H1 (cell line): ENCODE data around the gene C16orf87. TPM values are rescaled to one million over a fixed set of nuclear protein-coding genes. Genes with fewer than 3 reads are reported as not detected.

Experiments
- MAFK ChIP-seq: IDR thresholded peaks from 2 replicates; pipeline ENCODE4 v1.6.1; 2012; ENCODE audit warnings: low read depth, mild to moderate bottlenecking, improper control_type of control experiment, low read length
- SP2 ChIP-seq: IDR thresholded peaks from 2 replicates; pipeline ENCODE4 v1.6.1; 2012; ENCODE audit warnings: mild to moderate bottlenecking, low read length, inconsistent platforms
- polyA plus RNA-seq, 7 experiments: library from polyadenylated mRNA; depleted of rRNA in 3 of 7; stranded (reverse) in 5 of 7; unstranded in 2 of 7; fragments of >200 nt in 5 of 7; fragments of 200-250 nt in 2 of 7; gene quantifications; 1 replicate in 5 of 7; 2 replicates in 1 of 7; 4 replicates in 1 of 7; pipeline versions ENCODE4 v1.2.1 to v1.2.3, GENCODE V29; 2011 to 2013; ENCODE audit warnings: missing spikeins in 2 of 7, mixed read lengths in 2 of 7
- total RNA-seq: library from RNA; stranded (reverse); fragmentation: NEBNext Ultra II Directional; extraction: Animal tissue kit (Norgen Biotek cat#: 25700); gene quantifications from 2 replicates; pipeline ENCODE4 v1.2.1, GENCODE V29; 2021
- TF ChIP-seq, protein P1 (sequence below): fragments of 300-600 bp; sonication (generic); IDR thresholded peaks from 2 replicates; pipeline ENCODE4 v1.7.1; 2012; ENCODE audit warnings: low read length, moderate library complexity, mild to moderate bottlenecking, inconsistent platforms; ENCODE audit not compliant: insufficient replicate concordance

The C16orf87 gene
- total and polyA plus RNA-seq, 2 of the 8 experiments (the other 6 are each of a cell fraction or from before 2014, with no cell fraction given): 4.8 to 21.8 TPM

DNA sequence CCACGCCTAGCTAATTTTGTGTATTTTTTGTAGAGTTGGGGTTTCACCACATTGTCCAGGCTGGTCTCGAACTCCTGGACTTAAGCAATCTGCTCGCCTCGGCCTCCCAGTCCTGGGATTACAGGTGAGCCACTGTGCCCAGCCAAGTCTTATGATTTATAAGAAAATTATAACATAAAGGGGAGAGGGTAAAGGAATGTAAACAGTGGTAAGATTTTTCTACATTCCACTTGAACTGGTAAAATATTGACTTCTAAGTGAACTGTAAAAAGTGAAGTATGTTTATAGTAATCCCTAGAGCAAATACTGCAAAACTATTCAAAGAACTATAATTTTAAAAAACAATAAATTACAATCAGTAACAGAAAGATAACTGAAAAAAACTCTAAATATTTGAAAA, 33.5 kb downstream of the C16orf87 start (continued):
- TF ChIP-seq, protein P1, sequence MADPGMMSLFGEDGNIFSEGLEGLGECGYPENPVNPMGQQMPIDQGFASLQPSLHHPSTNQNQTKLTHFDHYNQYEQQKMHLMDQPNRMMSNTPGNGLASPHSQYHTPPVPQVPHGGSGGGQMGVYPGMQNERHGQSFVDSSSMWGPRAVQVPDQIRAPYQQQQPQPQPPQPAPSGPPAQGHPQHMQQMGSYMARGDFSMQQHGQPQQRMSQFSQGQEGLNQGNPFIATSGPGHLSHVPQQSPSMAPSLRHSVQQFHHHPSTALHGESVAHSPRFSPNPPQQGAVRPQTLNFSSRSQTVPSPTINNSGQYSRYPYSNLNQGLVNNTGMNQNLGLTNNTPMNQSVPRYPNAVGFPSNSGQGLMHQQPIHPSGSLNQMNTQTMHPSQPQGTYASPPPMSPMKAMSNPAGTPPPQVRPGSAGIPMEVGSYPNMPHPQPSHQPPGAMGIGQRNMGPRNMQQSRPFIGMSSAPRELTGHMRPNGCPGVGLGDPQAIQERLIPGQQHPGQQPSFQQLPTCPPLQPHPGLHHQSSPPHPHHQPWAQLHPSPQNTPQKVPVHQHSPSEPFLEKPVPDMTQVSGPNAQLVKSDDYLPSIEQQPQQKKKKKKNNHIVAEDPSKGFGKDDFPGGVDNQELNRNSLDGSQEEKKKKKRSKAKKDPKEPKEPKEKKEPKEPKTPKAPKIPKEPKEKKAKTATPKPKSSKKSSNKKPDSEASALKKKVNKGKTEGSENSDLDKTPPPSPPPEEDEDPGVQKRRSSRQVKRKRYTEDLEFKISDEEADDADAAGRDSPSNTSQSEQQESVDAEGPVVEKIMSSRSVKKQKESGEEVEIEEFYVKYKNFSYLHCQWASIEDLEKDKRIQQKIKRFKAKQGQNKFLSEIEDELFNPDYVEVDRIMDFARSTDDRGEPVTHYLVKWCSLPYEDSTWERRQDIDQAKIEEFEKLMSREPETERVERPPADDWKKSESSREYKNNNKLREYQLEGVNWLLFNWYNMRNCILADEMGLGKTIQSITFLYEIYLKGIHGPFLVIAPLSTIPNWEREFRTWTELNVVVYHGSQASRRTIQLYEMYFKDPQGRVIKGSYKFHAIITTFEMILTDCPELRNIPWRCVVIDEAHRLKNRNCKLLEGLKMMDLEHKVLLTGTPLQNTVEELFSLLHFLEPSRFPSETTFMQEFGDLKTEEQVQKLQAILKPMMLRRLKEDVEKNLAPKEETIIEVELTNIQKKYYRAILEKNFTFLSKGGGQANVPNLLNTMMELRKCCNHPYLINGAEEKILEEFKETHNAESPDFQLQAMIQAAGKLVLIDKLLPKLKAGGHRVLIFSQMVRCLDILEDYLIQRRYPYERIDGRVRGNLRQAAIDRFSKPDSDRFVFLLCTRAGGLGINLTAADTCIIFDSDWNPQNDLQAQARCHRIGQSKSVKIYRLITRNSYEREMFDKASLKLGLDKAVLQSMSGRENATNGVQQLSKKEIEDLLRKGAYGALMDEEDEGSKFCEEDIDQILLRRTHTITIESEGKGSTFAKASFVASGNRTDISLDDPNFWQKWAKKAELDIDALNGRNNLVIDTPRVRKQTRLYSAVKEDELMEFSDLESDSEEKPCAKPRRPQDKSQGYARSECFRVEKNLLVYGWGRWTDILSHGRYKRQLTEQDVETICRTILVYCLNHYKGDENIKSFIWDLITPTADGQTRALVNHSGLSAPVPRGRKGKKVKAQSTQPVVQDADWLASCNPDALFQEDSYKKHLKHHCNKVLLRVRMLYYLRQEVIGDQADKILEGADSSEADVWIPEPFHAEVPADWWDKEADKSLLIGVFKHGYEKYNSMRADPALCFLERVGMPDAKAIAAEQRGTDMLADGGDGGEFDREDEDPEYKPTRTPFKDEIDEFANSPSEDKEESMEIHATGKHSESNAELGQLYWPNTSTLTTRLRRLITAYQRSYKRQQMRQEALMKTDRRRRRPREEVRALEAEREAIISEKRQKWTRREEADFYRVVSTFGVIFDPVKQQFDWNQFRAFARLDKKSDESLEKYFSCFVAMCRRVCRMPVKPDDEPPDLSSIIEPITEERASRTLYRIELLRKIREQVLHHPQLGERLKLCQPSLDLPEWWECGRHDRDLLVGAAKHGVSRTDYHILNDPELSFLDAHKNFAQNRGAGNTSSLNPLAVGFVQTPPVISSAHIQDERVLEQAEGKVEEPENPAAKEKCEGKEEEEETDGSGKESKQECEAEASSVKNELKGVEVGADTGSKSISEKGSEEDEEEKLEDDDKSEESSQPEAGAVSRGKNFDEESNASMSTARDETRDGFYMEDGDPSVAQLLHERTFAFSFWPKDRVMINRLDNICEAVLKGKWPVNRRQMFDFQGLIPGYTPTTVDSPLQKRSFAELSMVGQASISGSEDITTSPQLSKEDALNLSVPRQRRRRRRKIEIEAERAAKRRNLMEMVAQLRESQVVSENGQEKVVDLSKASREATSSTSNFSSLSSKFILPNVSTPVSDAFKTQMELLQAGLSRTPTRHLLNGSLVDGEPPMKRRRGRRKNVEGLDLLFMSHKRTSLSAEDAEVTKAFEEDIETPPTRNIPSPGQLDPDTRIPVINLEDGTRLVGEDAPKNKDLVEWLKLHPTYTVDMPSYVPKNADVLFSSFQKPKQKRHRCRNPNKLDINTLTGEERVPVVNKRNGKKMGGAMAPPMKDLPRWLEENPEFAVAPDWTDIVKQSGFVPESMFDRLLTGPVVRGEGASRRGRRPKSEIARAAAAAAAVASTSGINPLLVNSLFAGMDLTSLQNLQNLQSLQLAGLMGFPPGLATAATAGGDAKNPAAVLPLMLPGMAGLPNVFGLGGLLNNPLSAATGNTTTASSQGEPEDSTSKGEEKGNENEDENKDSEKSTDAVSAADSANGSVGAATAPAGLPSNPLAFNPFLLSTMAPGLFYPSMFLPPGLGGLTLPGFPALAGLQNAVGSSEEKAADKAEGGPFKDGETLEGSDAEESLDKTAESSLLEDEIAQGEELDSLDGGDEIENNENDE: no peak
- TF ChIP-seq SP2: no peak
- TF ChIP-seq MAFK: no peak
